Panc1 (cell line): ENCODE measurements around the gene MZB1. TPM values are rescaled to one million over a fixed set of nuclear protein-coding genes. Genes with fewer than 3 reads are reported as not detected.
"Not testable (repeated sequence)": the region's sequence is repeated elsewhere in the genome, so short reads cannot be mapped to it uniquely, and the experiment has no call there.

Source experiments
- ATAC-seq: fragments of 200-7000 bp; cut with Tn5 transposase; 2 replicates; pipeline ENCODE4 v1.9.1; 2020; ENCODE audit warnings: mild to moderate bottlenecking, moderate library complexity
- BruUV-seq: library from RNA; stranded (reverse); fragments of 400-500 nt; replicated peaks from 2 replicates; lab custom pipeline; 2021; lab: Mats Ljungman, UMichigan
- CTCF ChIA-PET: fragments of 300-600 bp; sonication (Branson Sonifier 250); formaldehyde crosslinking; loops from one replicate; lab custom pipeline; 2022; ENCODE audit warnings: antibody characterized with exemption; lab: Charles Lee
- POLR2A ChIA-PET: fragments of 300-600 bp; sonication (Branson Sonifier 250); formaldehyde crosslinking; loops from one replicate; lab custom pipeline; 2022; ENCODE audit warnings: antibody characterized with exemption; lab: Charles Lee
- DNase-seq: peaks from one replicate; pipeline ENCODE4 v3.0.0-alpha.2; 2010; ENCODE audit warnings: low read depth, low spot score
- H3K27ac ChIP-seq: 2 replicates; pipeline ENCODE4 v1.5.1; 2011; ENCODE audit warnings: mild to moderate bottlenecking, low read length, inconsistent platforms
- H3K27me3 ChIP-seq: fragments of 200-500 bp; sonication (Bioruptor generic); 2 replicates; pipeline ENCODE4 v1.6.0; 2014; ENCODE audit warnings: low read length, inconsistent platforms; ENCODE audit not compliant: control insufficient read depth, insufficient read depth
- H3K36me3 ChIP-seq: fragments of 200-500 bp; sonication (Bioruptor generic); 2 replicates; pipeline ENCODE4 v1.5.1; 2014; ENCODE audit warnings: inconsistent platforms, mild to moderate bottlenecking, low read length, moderate library complexity; ENCODE audit not compliant: control insufficient read depth, insufficient read depth
- H3K4me1 ChIP-seq: 2 replicates; pipeline ENCODE4 v1.5.1; 2011; ENCODE audit warnings: inconsistent platforms, mild to moderate bottlenecking, low read length, moderate library complexity; ENCODE audit not compliant: control insufficient read depth, insufficient read depth
- H3K4me3 ChIP-seq, 2 experiments: 2 replicates each; pipeline ENCODE4 v1.5.1; 2011 to 2012; ENCODE audit warnings: low read depth in 2 of 2, low read length in 2 of 2, mild to moderate bottlenecking in 2 of 2, inconsistent platforms in 1 of 2, moderate library complexity in 1 of 2
- H3K9me3 ChIP-seq: fragments of 200-500 bp; sonication (Bioruptor generic); 2 replicates; pipeline ENCODE4 v1.5.1; 2014; ENCODE audit warnings: low read depth, mild to moderate bottlenecking, inconsistent platforms, low read length, moderate library complexity; ENCODE audit not compliant: control insufficient read depth, insufficient read depth
- CTCF ChIP-seq: fragments of 450-650 bp; IDR thresholded peaks from 2 replicates; pipeline ENCODE4 v1.5.1; 2017; ENCODE audit warnings: mild to moderate bottlenecking
- POLR2AphosphoS5 ChIP-seq: IDR thresholded peaks from 2 replicates; pipeline ENCODE4 v1.6.1; 2012; ENCODE audit warnings: mild to moderate bottlenecking, low read depth, low read length, moderate library complexity
- REST ChIP-seq, 2 experiments: IDR thresholded peaks; 2 replicates each; pipeline ENCODE4 v1.6.1; 2011 to 2012; ENCODE audit warnings: low read depth in 2 of 2, control low read depth in 1 of 2, low read length in 1 of 2, mild to moderate bottlenecking in 1 of 2, moderate library complexity in 1 of 2; ENCODE audit not compliant: insufficient read depth in 1 of 2
- SIN3A ChIP-seq: IDR thresholded peaks from 2 replicates; pipeline ENCODE4 v1.6.1; 2012; ENCODE audit warnings: low read depth, mild to moderate bottlenecking, low read length, moderate library complexity, borderline replicate concordance; ENCODE audit not compliant: insufficient read depth
- TCF7L2 ChIP-seq: IDR thresholded peaks from 2 replicates; pipeline ENCODE4 v1.6.1; 2011; ENCODE audit warnings: mild to moderate bottlenecking, low read depth, low read length, inconsistent platforms
- in situ Hi-C: cut with HindIII; loops from 2 replicates; pipeline ENCODE4 v1.10.0; 2016; ENCODE audit warnings: low sequenced_read_pairs, low pct_unique_long_range_greater_than_20kb
- intact Hi-C: fragments of 100-400 bp; cut with micrococcal nuclease; formaldehyde crosslinking; loops from one replicate; pipeline ENCODE4 v1.10.0; 2022; ENCODE audit not compliant: unreplicated experiment
- total RNA-seq: library from RNA; stranded (reverse); gene quantifications from one replicate; pipeline ENCODE4 v1.2.1, GENCODE V29; 2021; ENCODE audit not compliant: unreplicated experiment

Gene MZB1
- total RNA-seq, 1 experiment from 2014 or later, result 0.49 TPM

GRCh38 chr5:139360384-139360783 lies 29.3 kb downstream of the MZB1 start:
- POLR2A ChIA-PET, result no interaction called here
- in situ Hi-C loops, result no loop called here
- Histone ChIP-seq H3K36me3 (peaks cover 6% of the 10 kb centered on the region; the same call in 1 of the 2 replicates), H3K27ac (no peak overlapping the region), H3K27me3 (no peaks in the 10 kb centered on the region), H3K4me3 (no peak overlapping the region), H3K9me3 (no peaks in the 10 kb centered on the region), H3K4me1 (no peaks in the 10 kb centered on the region)
- intact Hi-C loops, result no loop called here
- CTCF ChIA-PET, result no interaction called here
- TF ChIP-seq TCF7L2 (no peak), POLR2AphosphoS5 (no peak), CTCF (no peak), SIN3A (no peak), REST (IDR thresholded peaks at IDR 0.05; ENCODE audit: insufficient read depth in 1 of 2, low read depth in 2 of 2, low read length in 1 of 2) (no peak)
- no peak for ATAC-seq
- no TSS peak for BruUV-seq
- DNase-seq, result no peak

GRCh38 chr5:139358064-139358463 lies 31.6 kb downstream of the MZB1 start:
- no peaks in the 10 kb centered on the region for H3K36me3 ChIP-seq
- TF ChIP-seq POLR2AphosphoS5 (no peak), SIN3A (no peak), TCF7L2 (no peak), REST (IDR thresholded peaks at IDR 0.05; ENCODE audit: insufficient read depth in 1 of 2, low read depth in 2 of 2, low read length in 1 of 2) (no peak), CTCF (no peak)
- no peak overlapping the region for H3K27ac ChIP-seq
- H3K27me3 ChIP-seq, result no peaks in the 10 kb centered on the region
- ATAC-seq, result no peak
- ChIA-PET CTCF (no interaction called here), POLR2A (interaction anchor here (0.7 kb wide), 1 partner anchor 14 kb away, joined by 10 read pairs; no protein-coding TSS in a partner anchor)
- no TSS peak for BruUV-seq
- in situ Hi-C loops (no loop called here), intact Hi-C loops (no loop called here)
- DNase-seq, result no peak
- no peak overlapping the region for H3K4me3 ChIP-seq
- H3K9me3 ChIP-seq, result no peaks in the 10 kb centered on the region
- H3K4me1 ChIP-seq, result no peaks in the 10 kb centered on the region

- DNase-seq, CTCF ChIA-PET, intact Hi-C loops, H3K9me3 ChIP-seq, H3K27ac ChIP-seq, POLR2A ChIA-PET, in situ Hi-C loops, H3K36me3 ChIP-seq, BruUV-seq, H3K27me3 ChIP-seq, H3K4me3 ChIP-seq, H3K4me1 ChIP-seq, ATAC-seq: not testable (repeated sequence)
These were observed 33.8 kb downstream of the MZB1 start for GRCh38 chr5:139355900-139356299.
